ENCODE data around the gene CD300H.

Gene CD300H

DNA sequence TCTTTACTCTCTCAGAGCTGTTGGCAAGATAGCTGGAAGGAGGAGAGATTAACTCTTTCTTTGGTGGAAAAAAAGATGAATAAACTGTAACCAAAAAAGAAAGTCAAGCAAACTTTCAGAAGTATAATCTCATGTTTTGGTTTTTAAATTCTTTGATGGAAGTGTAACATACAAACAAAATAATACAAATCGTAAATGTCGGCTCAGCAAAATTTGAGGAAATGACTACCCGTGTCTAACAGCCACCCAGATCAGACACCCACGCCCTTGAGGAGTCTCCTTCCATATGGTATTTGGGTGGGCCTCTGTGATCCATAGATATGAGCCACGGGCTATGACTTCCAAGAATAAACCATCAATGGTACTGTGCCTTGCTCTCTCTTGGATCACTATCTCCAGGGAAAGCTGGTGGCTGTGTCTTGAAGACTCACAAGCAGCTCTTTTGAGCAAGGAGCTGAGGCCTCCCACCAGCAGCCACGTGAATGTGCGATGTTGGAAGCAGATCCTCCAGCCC, 11.8 kb downstream of the CD300H start:
- H3K4me1 ChIP-seq (ENCODE audit: control insufficient read depth, insufficient read depth, low read length) = no peaks in the 10 kb centered on the region
- no peak overlapping the region for H3K27ac ChIP-seq (ENCODE audit: extremely low read depth, low read depth, low read length)
- CTCF ChIA-PET = interaction anchor here (0.6 to 6.9 kb wide), 3 partner anchors 9 to 176 kb away, joined by 3 to 43 read pairs (median 3); partner anchors contain the start of gene CD300H
- TF ChIP-seq REST (tag by site-specific recombination; IDR thresholded peaks at IDR 0.05) = no peak
- no peak for TF ChIP-seq SCRT1 (tag by site-specific recombination; IDR thresholded peaks at IDR 0.05; ENCODE audit: borderline replicate concordance)
- no peak for TF ChIP-seq ZNF311 (tag by site-specific recombination; IDR thresholded peaks at IDR 0.05; ENCODE audit: borderline replicate concordance)
- TF ChIP-seq ZNF707 (tag by site-specific recombination; IDR thresholded peaks at IDR 0.05) = no peak
- TF ChIP-seq ZNF596 (tag by site-specific recombination; IDR thresholded peaks at IDR 0.05) = no peak
- TF ChIP-seq ZNF530 (tag by site-specific recombination; IDR thresholded peaks at IDR 0.05; ENCODE audit: low read depth) = no peak
- TF ChIP-seq IKZF3 (tag by site-specific recombination; IDR thresholded peaks at IDR 0.05) = no peak
- TF ChIP-seq ZNF777 (tag by site-specific recombination; IDR thresholded peaks at IDR 0.05; ENCODE audit: borderline replicate concordance) = no peak
- TF ChIP-seq BCL11B (tag by site-specific recombination; IDR thresholded peaks at IDR 0.05; ENCODE audit: low read depth) = no peak
- TF ChIP-seq, protein P1, sequence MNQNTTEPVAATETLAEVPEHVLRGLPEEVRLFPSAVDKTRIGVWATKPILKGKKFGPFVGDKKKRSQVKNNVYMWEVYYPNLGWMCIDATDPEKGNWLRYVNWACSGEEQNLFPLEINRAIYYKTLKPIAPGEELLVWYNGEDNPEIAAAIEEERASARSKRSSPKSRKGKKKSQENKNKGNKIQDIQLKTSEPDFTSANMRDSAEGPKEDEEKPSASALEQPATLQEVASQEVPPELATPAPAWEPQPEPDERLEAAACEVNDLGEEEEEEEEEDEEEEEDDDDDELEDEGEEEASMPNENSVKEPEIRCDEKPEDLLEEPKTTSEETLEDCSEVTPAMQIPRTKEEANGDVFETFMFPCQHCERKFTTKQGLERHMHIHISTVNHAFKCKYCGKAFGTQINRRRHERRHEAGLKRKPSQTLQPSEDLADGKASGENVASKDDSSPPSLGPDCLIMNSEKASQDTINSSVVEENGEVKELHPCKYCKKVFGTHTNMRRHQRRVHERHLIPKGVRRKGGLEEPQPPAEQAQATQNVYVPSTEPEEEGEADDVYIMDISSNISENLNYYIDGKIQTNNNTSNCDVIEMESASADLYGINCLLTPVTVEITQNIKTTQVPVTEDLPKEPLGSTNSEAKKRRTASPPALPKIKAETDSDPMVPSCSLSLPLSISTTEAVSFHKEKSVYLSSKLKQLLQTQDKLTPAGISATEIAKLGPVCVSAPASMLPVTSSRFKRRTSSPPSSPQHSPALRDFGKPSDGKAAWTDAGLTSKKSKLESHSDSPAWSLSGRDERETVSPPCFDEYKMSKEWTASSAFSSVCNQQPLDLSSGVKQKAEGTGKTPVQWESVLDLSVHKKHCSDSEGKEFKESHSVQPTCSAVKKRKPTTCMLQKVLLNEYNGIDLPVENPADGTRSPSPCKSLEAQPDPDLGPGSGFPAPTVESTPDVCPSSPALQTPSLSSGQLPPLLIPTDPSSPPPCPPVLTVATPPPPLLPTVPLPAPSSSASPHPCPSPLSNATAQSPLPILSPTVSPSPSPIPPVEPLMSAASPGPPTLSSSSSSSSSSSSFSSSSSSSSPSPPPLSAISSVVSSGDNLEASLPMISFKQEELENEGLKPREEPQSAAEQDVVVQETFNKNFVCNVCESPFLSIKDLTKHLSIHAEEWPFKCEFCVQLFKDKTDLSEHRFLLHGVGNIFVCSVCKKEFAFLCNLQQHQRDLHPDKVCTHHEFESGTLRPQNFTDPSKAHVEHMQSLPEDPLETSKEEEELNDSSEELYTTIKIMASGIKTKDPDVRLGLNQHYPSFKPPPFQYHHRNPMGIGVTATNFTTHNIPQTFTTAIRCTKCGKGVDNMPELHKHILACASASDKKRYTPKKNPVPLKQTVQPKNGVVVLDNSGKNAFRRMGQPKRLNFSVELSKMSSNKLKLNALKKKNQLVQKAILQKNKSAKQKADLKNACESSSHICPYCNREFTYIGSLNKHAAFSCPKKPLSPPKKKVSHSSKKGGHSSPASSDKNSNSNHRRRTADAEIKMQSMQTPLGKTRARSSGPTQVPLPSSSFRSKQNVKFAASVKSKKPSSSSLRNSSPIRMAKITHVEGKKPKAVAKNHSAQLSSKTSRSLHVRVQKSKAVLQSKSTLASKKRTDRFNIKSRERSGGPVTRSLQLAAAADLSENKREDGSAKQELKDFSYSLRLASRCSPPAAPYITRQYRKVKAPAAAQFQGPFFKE (tag by site-specific recombination; IDR thresholded peaks at IDR 0.05; ENCODE audit: borderline replicate concordance) = no peak
- TF ChIP-seq, protein P2, sequence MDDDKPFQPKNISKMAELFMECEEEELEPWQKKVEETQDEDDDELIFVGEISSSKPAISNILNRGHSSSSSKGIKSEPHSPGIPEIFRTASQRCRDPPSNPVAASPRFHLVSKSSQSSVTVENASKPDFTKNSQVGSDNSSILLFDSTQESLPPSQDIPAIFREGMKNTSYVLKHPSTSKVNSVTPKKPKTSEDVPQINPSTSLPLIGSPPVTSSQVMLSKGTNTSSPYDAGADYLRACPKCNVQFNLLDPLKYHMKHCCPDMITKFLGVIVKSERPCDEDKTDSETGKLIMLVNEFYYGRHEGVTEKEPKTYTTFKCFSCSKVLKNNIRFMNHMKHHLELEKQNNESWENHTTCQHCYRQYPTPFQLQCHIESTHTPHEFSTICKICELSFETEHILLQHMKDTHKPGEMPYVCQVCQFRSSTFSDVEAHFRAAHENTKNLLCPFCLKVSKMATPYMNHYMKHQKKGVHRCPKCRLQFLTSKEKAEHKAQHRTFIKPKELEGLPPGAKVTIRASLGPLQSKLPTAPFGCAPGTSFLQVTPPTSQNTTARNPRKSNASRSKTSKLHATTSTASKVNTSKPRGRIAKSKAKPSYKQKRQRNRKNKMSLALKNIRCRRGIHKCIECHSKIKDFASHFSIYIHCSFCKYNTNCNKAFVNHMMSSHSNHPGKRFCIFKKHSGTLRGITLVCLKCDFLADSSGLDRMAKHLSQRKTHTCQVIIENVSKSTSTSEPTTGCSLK (tag by site-specific recombination; IDR thresholded peaks at IDR 0.05) = no peak
- no peak for TF ChIP-seq KLF7 (tag by site-specific recombination; IDR thresholded peaks at IDR 0.05; ENCODE audit: borderline replicate concordance)
- H3K9me3 ChIP-seq (ENCODE audit: control insufficient read depth, insufficient read depth, low read depth, low read length) = no peaks in the 10 kb centered on the region
- POLR2A ChIA-PET = interaction anchor here (0.6 kb wide), 1 partner anchor 23 kb away, joined by 3 read pairs; no protein-coding TSS in a partner anchor
- H3K36me3 ChIP-seq (ENCODE audit: control insufficient read depth in 2 of 2, insufficient read depth in 1 of 2, low read length in 2 of 2) = no peaks in the 10 kb centered on the region
- no peak overlapping the region for H3K4me3 ChIP-seq (ENCODE audit: low read depth, low read length)

GRCh38 chr17:74554909-74555308, 12.4 kb downstream of the CD300H start:
- no peak for TF ChIP-seq ZNF701 (tag by site-specific recombination; IDR thresholded peaks at IDR 0.05)
- TF ChIP-seq ZNF571 (tag by site-specific recombination; IDR thresholded peaks at IDR 0.05) = no peak
- no peak for TF ChIP-seq ZBTB7A (tag by site-specific recombination; IDR thresholded peaks at IDR 0.05; ENCODE audit: low read depth)
- no peak for TF ChIP-seq ZNF521 (tag by site-specific recombination; IDR thresholded peaks at IDR 0.05)
- TF ChIP-seq ZNF670 (tag by site-specific recombination; IDR thresholded peaks at IDR 0.05; ENCODE audit: low read depth) = no peak
- no peak for TF ChIP-seq KLF9 (tag by site-specific recombination; IDR thresholded peaks at IDR 0.05; ENCODE audit: low read depth)
- TF ChIP-seq OSR2 (tag by site-specific recombination; IDR thresholded peaks at IDR 0.05) = no peak
- no peak for TF ChIP-seq ZNF561 (tag by site-specific recombination; IDR thresholded peaks at IDR 0.05; ENCODE audit: borderline replicate concordance)
- TF ChIP-seq ZNF10 (tag by site-specific recombination; IDR thresholded peaks at IDR 0.05) = no peak
- Histone ChIP-seq H3K4me3 (ENCODE audit: low read depth, low read length) (no peak overlapping the region), H3K36me3 (ENCODE audit: control insufficient read depth in 2 of 2, insufficient read depth in 1 of 2, low read length in 2 of 2) (no peaks in the 10 kb centered on the region), H3K27ac (ENCODE audit: extremely low read depth, low read depth, low read length) (no peak overlapping the region), H3K9me3 (ENCODE audit: control insufficient read depth, insufficient read depth, low read depth, low read length) (no peaks in the 10 kb centered on the region), H3K4me1 (ENCODE audit: control insufficient read depth, insufficient read depth, low read length) (no peaks in the 10 kb centered on the region)
- ChIA-PET POLR2A (no interaction called here), CTCF (interaction anchor here (0.6 to 6.9 kb wide), 2 partner anchors 11 to 226 kb away, joined by 3 to 43 read pairs; partner anchors contain the start of gene CD300H)
